ENCODE results near the gene B4GALT5. TPM values are rescaled to one million over a fixed set of nuclear protein-coding genes. Genes with fewer than 3 reads are reported as not detected.

The B4GALT5 gene
- total RNA-seq, 1 experiment from 2014 or later = 77.0 TPM

- Histone ChIP-seq H3K18ac (ENCODE audit: insufficient read length, low read depth, low read length) (no peak overlapping the region), H2AFZ (ENCODE audit: low read length) (no peak overlapping the region), H3K9ac (ENCODE audit: extremely low read depth, insufficient read length, low read length) (no peak overlapping the region), H3K23ac (ENCODE audit: insufficient read length, low read depth, low read length) (no peak overlapping the region), H2BK15ac (ENCODE audit: low read depth, low read length) (no peak overlapping the region), H3K4me2 (ENCODE audit: insufficient read depth, insufficient read length, low read length) (no peak overlapping the region), H3K14ac (ENCODE audit: insufficient read depth, low read length) (no peak overlapping the region), H2BK5ac (ENCODE audit: insufficient read length, low read length) (no peak overlapping the region), H2BK20ac (ENCODE audit: low read depth, low read length, poor library complexity, severe bottlenecking) (no peak overlapping the region), H3K9me3 (ENCODE audit: control insufficient read depth, low read depth, low read length) (no peaks in the 10 kb centered on the region), H3K79me2 (ENCODE audit: insufficient read depth, low read length) (no peaks in the 10 kb centered on the region), H4K20me1 (ENCODE audit: control insufficient read depth, insufficient read depth, insufficient read length) (no peaks in the 10 kb centered on the region), H4K8ac (replicated peaks; ENCODE audit: insufficient read length, low read depth, low read length) (no peak overlapping the region), H4K5ac (ENCODE audit: insufficient read length, low read depth, low read length) (no peak overlapping the region), H3K4ac (ENCODE audit: low read depth, low read length) (no peak overlapping the region), H2BK120ac (ENCODE audit: low read depth, low read length, poor library complexity, severe bottlenecking) (no peak overlapping the region), H3K79me1 (ENCODE audit: insufficient read depth, low read depth, low read length, poor library complexity, severe bottlenecking) (no peaks in the 10 kb centered on the region), H4K91ac (ENCODE audit: insufficient read length, low read depth, low read length) (no peak overlapping the region), H2BK12ac (ENCODE audit: insufficient read length, low read depth, low read length) (no peak overlapping the region), H3K23me2 (ENCODE audit: insufficient read length, low read depth, low read length, poor library complexity, severe bottlenecking) (no peaks in the 10 kb centered on the region), H2AK5ac (ENCODE audit: insufficient read length, low read length) (no peak overlapping the region), H3K4me1 (ENCODE audit: insufficient read depth, low read length) (no peaks in the 10 kb centered on the region), H3K27me3 (ENCODE audit: insufficient read depth, low read length) (no peaks in the 10 kb centered on the region), H3K56ac (ENCODE audit: insufficient read length, low read depth, low read length) (no peak overlapping the region), H3K27ac (ENCODE audit: insufficient read length, low read depth, low read length) (no peak overlapping the region), H3T11ph (ENCODE audit: low read length) (no peak overlapping the region)
- DNase-seq = no peak
- Mint-ChIP-seq H3K9me3 (peaks cover 4% of the 10 kb centered on the region in 2 experiments; a peak in 2 of 5 replicates), H3K27me3 (ENCODE audit: low read depth) (peaks cover 2% of the 10 kb centered on the region), H3K27ac (no peak overlapping the region; a peak in 1 of 7 replicates), H3K4me3 (no peak overlapping the region), H3K4me1 (no peaks in the 10 kb centered on the region), H3K36me3 (ENCODE audit: insufficient read depth in 1 of 3, low read depth in 3 of 3) (peaks cover 0 to 4% (median 2%) of the 10 kb centered on the region in 3 experiments; a peak in 3 of 7 replicates)
- no peak for TF ChIP-seq CTCF (conservative IDR thresholded peaks at IDR 0.05)
- WGBS (ENCODE audit: extremely low coverage, insufficient read length, low lambda C conversion rate) = no CpG with 5 or more reads among the region's 9 CpGs
Measured at GRCh38 chr20:49585585-49586245, 128.0 kb downstream of the B4GALT5 start.
